ENCODE results near the gene IFITM2.

- TF ChIP-seq CTCF (IDR thresholded peaks at IDR 0.05; ENCODE audit: poor library complexity) (no peak), EZH2 (IDR thresholded peaks at IDR 0.05; ENCODE audit: borderline replicate concordance) (no peak)
Observed at GRCh38 chr11:270451-271318, 36.9 kb upstream of the IFITM2 start.

Measured in hepatocyte (in vitro differentiated cells).